ENCODE measurements around the gene ARG2. TPM values are rescaled to one million over a fixed set of nuclear protein-coding genes. Genes with fewer than 3 reads are reported as not detected.

Gene ARG2
- total RNA-seq, 4 donors from 2014 or later, result 76.1 to 160 (median 95.0) TPM

- H3K9me3 ChIP-seq, result no peaks in the 10 kb centered on the region
- WGBS, 2 donors, result 50 to 76% methylated on average over 2 of the region's 2 CpGs
- H3K36me3 ChIP-seq, result no peaks in the 10 kb centered on the region
- no peak for DNase-seq
- peak overlapping the region in 2 of 3 donors; percentile 43 to 60 for H3K27ac ChIP-seq
- H3K4me1 ChIP-seq, result peaks cover 11 to 15% of the 10 kb centered on the region in 2 donors
- TF ChIP-seq POLR2A (IDR thresholded peaks at IDR 0.05) (no peak), CTCF (IDR thresholded peaks at IDR 0.05) (no peak)
- no peak overlapping the region for H3K4me3 ChIP-seq (replicated peaks in 1 of 3)
- H3K27me3 ChIP-seq, result no peaks in the 10 kb centered on the region
- intact Hi-C loops (cut with DNase I), result loop anchor here (10.0 kb wide), 1 partner anchor 51 kb away; the partner anchor contains the start of gene ARG2
Observed at GRCh38 chr14:67665868-67666267, 46.1 kb downstream of the ARG2 start.

- TF ChIP-seq POLR2A (IDR thresholded peaks at IDR 0.05), result no peak
- TF ChIP-seq CTCF (IDR thresholded peaks at IDR 0.05), result peak in 5 of 6 experiments; percentile 30 to 93 (median 84)
- DNase-seq, result peak; percentile 34 to 35
- Histone ChIP-seq H3K9me3 (no peaks in the 10 kb centered on the region), H3K36me3 (no peaks in the 10 kb centered on the region), H3K27me3 (no peaks in the 10 kb centered on the region), H3K4me3 (replicated peaks in 1 of 3) (no peak overlapping the region), H3K27ac (peak overlapping the region in 2 of 3 donors; percentile 43 to 60), H3K4me1 (peaks cover 11 to 19% of the 10 kb centered on the region in 2 donors)
- intact Hi-C loops (cut with DNase I), result loop anchor here (10.0 kb wide), 1 partner anchor 52 kb away; the partner anchor contains the start of gene ARG2
- 0 to 10% methylated on average over 1 of the region's 1 CpG for WGBS, 2 donors
Observed at GRCh38 chr14:67666750-67667449, 47.2 kb downstream of the ARG2 start.

GRCh38 chr14:67668559-67668958, 48.8 kb downstream of the ARG2 start:
- H3K4me1 ChIP-seq, result peaks cover 28 to 36% of the 10 kb centered on the region in 2 donors
- no peak for TF ChIP-seq POLR2A (IDR thresholded peaks at IDR 0.05)
- no peak for TF ChIP-seq CTCF (IDR thresholded peaks at IDR 0.05)

GRCh38 chr14:67673451-67673850, 53.7 kb downstream of the ARG2 start:
- 46 to 47% methylated on average over 5 of the region's 5 CpGs for WGBS, 2 donors
- peaks cover 0 to 11% of the 10 kb centered on the region in 2 donors for H3K36me3 ChIP-seq
- H3K9me3 ChIP-seq, result no peaks in the 10 kb centered on the region
- H3K27me3 ChIP-seq, result no peaks in the 10 kb centered on the region
- no peak for TF ChIP-seq CTCF (IDR thresholded peaks at IDR 0.05)
- TF ChIP-seq POLR2A (IDR thresholded peaks at IDR 0.05), result no peak
- H3K4me1 ChIP-seq, result peaks cover 20 to 28% of the 10 kb centered on the region in 2 donors
- DNase-seq, result no peak
- H3K27ac ChIP-seq, result peak overlapping the region in 1 of 3 donors; percentile 99
- intact Hi-C loops (cut with DNase I), result loop anchor here (5.0 to 10.0 kb wide), 3 partner anchors 91 to 249 kb away; no protein-coding TSS in a partner anchor
- H3K4me3 ChIP-seq (replicated peaks in 1 of 3), result peak overlapping the region in 2 of 3 donors; percentile 56 to 96

More at GRCh38 chr14:67668559-67668958, 48.8 kb downstream of the ARG2 start:
- no peaks in the 10 kb centered on the region for H3K9me3 ChIP-seq
- no peaks in the 10 kb centered on the region for H3K36me3 ChIP-seq
- H3K27me3 ChIP-seq, result no peaks in the 10 kb centered on the region
- intact Hi-C loops (cut with DNase I), result loop anchor here (10.0 kb wide), 1 partner anchor 54 kb away; the partner anchor contains the start of gene ARG2
- H3K27ac ChIP-seq, result no peak overlapping the region
- DNase-seq, result no peak
- no peak overlapping the region for H3K4me3 ChIP-seq (replicated peaks in 1 of 3)

GRCh38 chr14:67674139-67674479, 54.4 kb downstream of the ARG2 start:
- H3K36me3 ChIP-seq, result peaks cover 0 to 11% of the 10 kb centered on the region in 2 donors
- peaks cover 20 to 28% of the 10 kb centered on the region in 2 donors for H3K4me1 ChIP-seq
- WGBS, 2 donors, result 0 to 1% methylated on average over 8 to 11 of the region's 25 CpGs
- TF ChIP-seq POLR2A (IDR thresholded peaks at IDR 0.05), result no peak
- peak in 2 of 6 experiments; percentile 13 to 22 for TF ChIP-seq CTCF (IDR thresholded peaks at IDR 0.05)
- H3K9me3 ChIP-seq, result no peaks in the 10 kb centered on the region
- peak; percentile 80 to 81 for DNase-seq
- H3K4me3 ChIP-seq (replicated peaks in 1 of 3), result peak overlapping the region; percentile 56 to 96 (median 61)
- intact Hi-C loops (cut with DNase I), result loop anchor here (5.0 to 10.0 kb wide), 3 partner anchors 92 to 249 kb away; no protein-coding TSS in a partner anchor
- no peaks in the 10 kb centered on the region for H3K27me3 ChIP-seq
- peak overlapping the region; percentile 99 to 100 (median 99) for H3K27ac ChIP-seq
